Stimulated activated CD4-positive, alpha-beta T cell treated with anti-CD3 and anti-CD28 coated beads, Interleukin-12 subunit alpha, Interleukin-12 subunit beta, amount 100 ng/mL, for 4 hours (primary cell): ENCODE data around the gene B4GALNT4.
"Not testable (repeated sequence)": the region's sequence is repeated elsewhere in the genome, so short reads cannot be mapped to it uniquely, and the experiment has no call there.

Source experiments
- DNase-seq: peaks from one replicate; pipeline ENCODE4 v3.0.0-alpha.2; 2020

The B4GALNT4 gene

DNA sequence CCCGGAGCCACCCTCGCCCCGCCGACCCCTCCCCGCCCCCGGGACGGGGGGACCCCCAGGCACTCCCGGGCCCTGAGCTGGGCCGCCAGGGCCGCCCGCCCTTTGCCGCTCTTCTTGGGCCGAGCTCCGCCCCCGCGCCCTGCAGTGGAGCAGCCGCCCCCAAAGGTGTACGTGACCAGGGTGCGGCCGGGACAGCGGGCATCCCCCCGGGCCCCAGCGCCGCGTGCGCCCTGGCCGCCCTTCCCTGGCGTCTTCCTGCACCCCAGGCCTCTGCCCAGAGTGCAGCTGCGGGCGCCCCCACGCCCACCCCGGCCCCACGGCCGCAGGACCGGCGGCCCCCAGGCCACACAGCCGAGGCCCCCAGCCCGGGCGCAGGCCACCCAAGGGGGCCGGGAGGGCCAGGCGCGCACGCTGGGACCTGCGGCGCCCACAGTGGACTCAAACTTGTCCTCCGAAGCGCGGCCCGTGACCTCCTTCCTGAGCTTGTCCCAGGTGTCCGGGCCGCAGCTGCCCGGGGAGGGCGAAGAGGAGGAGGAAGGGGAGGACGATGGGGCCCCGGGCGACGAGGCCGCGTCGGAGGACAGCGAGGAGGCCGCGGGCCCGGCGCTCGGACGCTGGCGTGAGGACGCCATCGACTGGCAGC is 7.4 kb downstream of the B4GALNT4 start:
- DNase-seq = no peak

DNA sequence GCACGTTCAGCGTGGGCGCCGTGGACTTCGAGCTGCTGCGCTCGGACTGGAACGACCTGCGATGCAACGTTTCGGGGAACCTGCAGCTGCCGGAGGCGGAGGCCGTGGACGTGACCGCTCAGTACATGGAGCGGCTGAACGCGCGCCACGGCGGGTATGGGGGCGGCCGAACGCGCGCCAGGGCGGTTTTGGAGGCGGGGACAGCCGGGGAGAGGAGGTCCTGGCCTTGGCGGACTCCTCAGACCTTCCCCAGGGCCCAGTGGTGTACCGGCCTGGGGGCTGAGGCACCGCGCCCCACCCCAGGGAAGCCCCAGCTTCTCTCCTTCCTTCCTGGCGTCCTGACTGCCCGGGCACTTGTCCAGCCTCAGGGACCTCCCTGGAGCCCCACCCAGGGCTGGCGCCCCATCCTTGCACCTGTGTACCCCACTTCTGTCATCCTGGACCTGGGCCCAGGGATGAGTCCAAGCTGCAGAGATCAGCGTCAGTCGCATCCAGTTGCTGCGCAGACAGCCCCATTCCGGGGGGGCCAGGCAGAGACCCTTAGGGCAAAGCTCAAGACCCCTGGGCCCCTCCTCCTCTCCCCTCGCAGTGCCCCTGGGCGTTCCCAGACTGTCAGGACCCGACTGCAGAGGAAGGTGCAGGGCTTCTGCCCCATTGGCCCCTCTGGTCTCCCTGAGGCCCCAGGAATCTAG is 8.0 kb downstream of the B4GALNT4 start:
- no peak for DNase-seq

DNA sequence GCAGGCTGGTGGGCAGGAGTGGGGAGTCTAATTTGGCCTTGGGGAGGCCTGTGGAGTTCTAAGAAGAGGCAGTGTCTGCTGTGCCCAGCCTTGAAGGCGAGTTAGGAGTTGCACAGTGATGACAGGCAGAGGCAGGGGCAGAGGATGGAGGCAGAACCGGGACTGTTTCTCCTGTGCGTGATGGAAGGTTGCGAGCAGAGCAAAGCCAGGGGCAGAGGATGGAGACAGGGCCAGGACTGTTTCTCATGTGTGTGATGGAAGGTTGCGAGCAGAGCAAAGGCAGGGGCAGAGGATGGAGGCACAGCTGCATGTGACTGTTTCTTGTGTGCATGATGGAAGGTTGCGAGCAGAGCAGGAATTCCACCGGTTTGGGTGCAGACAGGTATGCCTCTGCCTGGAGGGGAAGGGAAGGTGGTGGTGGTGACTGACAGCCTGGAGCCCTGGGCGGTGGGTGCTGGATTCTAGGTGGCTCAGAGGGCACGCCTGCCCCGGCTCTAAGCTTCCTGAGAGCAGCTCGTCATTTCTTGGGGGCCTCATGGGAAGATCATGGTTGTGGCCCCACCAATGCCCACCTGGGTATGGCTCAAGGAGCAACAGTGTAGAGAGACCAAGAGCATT is 8.7 kb downstream of the B4GALNT4 start:
- DNase-seq = no peak

DNA sequence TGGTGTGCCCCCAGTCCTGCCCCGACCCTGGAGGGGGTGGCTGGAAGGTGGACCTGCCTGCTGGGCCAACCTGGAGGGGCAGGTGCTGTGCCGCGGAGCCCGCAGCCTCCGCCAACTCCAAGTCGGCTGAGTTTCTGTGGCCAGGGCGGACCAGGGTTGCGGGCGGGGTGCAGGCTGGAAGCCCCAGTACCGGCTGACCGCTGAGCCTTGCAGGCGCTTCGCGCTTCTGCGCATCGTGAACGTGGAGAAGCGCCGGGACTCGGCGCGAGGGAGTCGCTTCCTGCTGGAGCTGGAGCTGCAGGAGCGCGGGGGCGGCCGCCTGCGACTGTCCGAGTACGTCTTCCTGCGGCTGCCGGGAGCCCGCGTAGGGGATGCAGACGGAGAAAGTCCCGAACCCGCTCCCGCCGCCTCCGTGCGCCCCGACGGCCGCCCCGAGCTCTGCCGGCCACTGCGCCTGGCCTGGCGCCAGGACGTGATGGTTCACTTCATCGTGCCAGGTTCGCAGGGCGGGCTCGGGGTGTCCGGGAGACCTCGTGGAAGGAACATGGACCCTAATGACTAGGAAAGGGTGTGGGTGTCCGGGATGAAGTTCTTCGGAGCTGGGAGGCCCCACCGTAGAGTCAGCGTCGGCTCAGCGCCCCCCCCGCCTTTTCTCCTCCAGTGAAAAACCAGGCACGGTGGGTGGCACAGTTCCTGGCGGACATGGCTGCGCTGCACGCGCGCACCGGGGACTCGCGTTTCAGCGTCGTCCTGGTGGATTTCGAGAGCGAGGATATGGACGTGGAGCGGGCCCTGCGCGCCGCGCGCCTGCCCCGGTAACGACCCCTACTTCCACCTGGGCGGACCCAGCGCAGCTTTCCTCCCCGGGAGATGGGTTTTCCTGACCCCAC is 10.2 kb downstream of the B4GALNT4 start:
- DNase-seq = no peak

DNA sequence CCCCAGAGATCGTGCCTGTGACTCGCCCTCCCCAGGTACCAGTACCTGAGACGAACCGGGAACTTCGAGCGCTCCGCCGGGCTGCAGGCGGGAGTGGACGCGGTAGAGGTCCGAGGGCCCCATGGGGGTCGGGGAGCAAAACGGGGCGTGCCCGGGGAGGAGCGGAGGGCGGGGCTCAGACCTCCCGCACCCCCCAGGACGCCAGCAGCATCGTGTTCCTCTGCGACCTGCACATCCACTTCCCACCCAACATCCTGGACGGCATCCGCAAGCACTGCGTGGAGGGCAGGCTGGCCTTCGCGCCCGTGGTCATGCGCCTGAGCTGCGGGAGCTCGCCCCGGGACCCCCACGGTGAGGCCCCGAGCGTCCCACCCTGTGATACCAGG is 10.8 kb downstream of the B4GALNT4 start:
- DNase-seq = no peak

DNA sequence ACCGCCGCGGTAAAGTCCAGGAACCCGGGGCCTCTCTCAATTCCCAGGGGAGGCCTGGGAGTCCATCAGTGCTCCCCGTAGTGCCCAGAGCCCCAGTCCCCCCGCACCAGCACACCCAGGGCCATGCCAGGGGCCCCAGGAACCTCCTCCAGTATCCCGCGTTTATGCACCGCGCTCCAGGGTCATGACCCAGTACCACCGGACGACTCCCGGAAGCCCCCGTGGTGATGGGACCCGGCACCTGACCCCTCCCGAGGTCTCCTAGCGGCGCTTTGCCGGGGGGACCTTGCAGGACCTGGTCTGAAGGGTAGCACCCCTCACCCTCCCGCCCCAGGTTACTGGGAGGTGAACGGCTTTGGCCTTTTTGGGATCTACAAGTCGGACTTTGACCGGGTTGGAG is 11.2 kb downstream of the B4GALNT4 start:
- no peak for DNase-seq

DNA sequence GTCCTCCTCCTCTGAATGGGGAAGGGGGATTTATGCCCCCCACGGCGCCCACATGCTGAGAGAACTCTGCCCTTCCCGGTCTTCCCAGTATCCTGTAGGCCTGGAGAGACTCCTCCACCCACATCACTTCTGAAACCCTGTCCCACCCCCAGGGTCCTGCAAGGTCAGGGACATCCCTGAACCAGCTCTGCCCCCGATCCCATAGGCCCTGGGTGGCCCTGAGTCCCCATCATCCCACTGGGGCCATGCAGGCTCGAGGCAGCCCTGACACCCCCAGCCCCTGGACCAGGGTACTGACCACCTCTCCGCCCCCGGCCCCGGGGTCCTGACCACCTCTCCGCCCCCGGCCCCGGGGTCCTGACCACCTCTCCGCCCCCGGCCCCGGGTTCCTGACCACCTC is 11.7 kb downstream of the B4GALNT4 start:
- DNase-seq = no peak

DNA sequence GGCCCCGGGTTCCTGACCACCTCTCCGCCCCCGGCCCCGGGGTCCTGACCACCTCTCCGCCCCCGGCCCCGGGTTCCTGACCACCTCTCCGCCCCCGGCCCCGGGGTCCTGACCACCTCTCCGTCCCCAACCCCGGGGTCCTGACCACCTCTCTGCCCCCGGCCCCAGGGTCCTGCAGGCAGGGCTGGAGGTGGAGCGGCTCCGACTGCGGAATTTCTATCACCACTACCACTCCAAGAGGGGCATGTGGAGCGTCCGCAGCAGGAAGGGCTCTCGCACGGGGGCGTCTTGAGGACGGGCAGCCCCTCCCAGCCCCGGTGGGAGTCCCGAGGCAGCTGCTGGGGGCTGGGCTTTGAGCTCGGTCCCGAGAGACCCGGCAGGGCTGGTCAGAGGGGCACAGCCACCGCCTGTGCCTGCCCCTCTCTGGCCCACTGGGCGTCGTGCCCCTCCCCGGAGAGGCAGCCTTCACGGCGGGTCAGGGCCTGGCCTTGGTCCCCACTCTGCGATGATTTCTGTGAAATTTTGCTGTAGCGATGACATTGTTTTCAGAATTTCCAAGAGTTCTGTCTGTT is 12.3 kb downstream of the B4GALNT4 start:
- DNase-seq = no peak

DNA sequence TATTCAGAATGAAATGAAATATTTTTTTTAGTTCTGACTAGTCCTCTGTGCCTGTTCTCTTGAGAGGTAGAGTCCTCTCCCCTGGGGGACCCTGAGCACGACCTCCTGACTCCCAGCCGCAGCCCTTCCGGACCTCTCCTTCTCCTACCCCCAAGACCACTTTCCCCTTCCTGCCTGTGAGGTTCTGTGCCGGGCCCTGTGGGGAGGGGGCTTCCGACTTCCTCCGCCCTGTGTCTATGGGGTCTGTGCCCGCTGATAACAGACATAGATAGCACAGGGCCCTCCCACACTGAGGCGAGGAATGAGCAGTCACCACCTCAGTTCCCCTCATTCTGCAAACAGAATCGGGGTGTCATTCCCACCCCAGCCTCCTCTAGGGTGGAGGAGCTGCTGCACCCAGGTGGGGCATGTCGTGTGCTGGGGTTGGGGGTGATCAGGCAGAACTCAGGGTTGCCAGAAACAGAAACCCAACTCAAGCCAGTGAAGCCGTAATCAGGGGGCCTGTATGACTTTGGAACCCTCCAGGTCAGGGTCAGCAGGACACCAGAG is 12.9 kb downstream of the B4GALNT4 start:
- no peak for DNase-seq

DNA sequence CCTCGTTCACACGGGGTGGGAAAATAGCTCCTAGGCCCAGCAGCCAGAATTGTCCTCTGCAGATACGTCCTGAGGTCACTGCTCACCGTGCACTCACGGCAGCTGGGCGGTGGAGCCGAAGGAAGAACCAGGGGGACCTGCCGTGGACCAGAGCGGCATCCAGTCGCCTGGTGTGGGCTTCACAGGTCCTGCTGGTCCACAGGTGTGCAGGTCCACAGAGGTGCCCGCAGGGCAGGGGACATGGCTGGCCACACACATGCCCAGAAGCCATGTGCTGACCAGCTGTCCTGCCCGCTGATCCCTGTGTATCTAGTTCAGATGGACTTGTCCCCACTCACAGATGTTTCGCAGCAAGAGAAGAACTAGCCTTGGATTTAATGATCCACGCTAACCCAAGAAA is 14.1 kb downstream of the B4GALNT4 start:
- DNase-seq = no peak

DNA sequence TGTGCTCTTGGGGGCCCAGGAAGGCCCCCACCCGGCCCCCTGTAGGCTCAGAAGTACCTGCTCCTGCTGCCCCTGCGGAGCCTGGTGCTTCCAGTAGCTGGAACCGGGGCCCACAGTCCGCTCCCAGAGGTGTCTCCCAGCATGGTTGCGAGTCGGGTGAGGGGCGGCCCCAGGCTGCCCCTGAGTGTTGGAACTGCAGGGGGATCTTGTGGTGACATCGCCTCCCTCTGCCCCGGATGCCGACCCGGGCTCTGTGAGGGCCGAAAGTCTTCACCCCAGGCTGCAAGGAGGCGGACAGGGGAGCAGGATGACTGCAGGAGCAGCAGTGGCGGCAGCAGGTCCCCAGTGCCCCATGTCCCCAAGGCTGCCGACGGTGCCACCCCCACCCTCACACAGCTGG is 15.2 kb downstream of the B4GALNT4 start:
- no peak for DNase-seq

DNA sequence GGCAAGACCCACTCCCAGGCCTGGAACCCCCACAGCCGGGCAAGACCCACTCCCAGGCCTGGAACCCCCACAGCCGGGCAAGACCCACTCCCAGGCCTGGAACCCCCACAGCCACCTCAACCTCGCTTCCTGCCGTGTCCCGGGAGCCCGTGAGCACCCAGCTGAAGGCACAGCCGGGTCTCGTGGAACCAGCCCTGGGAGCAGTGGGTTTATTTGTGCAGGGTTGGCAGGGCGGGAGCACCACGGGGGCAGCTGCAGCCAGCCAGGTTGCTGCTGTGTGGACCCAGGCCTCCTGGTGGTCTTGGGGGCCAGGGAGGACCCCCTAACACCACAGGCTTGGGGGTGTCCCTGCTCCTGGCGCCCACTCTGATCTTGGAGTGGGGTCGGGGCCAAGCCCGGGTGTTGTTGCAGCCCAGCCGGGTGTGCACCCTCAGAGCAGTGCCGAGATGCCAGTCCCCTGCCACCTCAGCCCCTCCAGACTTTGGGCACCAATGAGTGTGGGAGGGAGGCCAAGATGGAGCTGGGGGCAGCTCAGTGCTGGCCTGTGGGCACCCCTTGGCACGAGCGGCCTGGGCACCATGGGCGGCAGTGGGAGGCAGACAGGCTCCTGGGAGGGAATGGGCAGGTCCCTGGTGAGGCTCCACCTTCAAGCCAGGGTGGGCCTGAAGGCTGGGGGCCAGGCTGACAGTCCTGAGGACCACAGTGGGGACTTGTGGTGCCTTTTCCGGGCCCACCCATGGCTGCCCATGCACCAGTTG is 16.5 kb downstream of the B4GALNT4 start:
- no peak for DNase-seq

DNA sequence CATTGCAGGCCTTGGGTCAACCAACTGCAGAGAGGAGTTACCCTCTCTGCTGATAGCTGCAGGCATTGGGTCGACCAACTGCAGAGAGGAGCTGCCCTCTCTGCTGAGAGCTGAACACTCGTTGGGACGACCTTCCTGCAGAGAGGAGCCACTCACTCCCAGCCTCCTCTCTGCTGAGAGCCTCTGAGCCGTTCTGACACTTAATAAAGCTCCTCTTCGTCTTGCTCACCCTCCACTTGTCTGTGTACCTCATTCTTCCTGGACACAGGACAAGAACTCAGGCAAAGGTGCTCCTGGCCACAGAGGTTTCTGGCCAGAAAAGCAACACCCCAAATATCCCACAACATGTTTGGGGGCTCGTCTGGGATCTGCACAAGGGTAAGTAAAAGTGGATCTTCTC is 17.2 kb downstream of the B4GALNT4 start:
- no peak for DNase-seq

DNA sequence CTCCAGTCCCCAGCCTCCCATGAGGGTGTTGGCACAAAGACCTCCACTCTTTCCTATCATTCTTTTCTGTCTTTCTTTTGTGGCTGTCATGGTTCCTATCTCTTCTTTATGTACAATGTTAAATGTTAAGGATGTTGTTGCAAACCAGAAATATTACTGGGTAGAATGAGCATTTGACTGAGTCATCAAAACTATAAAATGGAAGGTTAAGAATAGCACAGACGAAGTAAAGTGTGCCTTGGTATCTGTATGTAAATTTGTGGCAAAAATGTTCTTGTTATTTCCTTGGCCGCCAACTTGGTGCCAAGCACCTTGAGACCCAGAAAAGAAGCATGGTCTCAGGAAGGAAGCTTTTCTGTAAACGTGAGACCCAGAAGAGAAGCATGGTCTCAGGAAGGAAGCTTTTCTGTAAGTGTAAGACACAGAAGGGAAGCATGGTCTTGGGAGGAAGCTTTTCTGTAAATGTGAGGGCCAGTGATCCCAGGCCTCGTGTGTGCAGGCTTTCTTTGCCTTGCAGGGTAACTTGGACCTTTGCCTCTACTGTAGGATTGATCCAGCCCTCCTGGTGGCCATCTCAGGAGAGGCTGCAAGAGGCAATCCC is 18.0 kb downstream of the B4GALNT4 start:
- DNase-seq = no peak

DNA sequence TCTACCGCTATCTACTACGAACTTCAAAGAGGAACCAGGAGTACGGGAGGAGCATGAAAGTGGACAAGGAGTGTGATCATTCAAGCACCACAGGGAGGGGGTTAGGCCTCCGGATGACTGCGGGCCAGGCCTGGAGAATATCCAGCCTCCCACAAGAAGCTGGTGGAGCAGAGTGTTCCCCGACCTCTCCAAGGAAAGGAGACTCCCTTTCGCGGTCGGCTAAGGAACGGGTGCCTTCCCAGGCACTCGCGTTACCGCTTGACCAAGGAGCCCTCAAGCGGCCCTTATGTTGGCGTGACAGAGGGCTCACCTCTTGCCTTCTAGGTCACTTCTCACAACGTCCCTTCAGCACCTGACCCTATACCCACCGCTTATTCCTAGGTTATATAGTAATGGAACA is 20.1 kb downstream of the B4GALNT4 start:
- DNase-seq = not testable (repeated sequence)

DNA sequence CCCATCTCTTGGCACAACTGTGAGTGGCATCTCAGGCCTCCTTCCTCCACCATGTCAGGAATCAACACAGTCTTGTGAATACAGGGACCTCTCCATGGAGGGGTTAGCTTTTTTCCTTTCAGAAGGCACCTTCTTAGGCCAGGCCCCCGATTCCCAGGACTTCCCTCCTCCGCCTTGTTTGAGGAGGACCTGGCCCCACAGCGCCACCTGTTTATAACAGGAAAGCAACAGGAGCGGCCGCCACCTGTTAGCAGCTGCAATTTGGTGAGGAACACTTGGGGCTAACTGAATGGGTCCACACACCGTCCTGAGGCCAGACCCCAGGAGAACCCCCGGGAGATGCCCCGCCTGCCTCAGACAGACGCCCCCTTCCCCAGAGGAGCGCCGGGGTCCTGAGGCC is 20.9 kb downstream of the B4GALNT4 start:
- DNase-seq = no peak

DNA sequence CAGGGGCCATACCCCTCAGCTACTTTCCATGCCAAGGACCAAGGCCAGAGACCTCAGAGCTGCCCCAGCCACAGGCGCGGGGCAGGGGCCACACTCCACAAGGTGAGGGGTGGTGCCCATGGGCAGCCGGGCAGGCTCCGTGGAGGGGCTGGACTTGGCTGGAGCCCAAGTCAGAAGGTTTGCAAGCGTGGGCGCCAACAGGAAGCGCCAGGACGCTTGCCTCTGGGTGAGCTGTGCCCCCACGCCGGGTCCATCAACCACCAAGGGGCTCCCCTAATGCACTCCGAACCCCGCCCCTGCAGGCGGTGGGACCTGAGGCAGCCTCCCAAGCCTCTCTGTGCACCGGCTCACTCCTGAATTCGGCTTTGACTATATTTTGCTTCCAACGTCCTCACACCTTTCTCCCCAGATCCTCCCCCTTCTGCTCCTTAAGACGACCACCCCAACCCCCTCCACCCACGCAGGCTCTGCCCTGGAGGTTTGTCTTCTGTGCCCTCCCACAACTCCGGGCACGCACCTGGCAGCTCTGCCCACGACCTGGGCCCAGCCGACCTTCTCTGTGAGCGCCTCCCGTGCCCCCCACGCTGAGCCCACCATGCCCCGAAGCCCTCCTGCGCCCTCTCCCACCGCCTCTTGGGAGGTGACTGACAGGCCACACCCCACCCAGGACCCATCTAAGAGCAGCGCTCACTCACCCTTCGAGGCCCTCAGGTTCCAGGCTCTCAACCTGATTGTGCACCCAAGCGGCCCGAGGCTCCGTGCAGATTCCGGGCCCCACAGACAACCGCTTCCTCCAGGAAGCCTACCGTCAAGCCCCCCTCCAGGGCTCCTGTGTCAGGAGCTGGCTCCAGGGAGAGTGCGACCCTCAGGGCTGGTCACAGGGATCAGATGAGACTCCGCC is 22.1 kb downstream of the B4GALNT4 start:
- DNase-seq = no peak

DNA sequence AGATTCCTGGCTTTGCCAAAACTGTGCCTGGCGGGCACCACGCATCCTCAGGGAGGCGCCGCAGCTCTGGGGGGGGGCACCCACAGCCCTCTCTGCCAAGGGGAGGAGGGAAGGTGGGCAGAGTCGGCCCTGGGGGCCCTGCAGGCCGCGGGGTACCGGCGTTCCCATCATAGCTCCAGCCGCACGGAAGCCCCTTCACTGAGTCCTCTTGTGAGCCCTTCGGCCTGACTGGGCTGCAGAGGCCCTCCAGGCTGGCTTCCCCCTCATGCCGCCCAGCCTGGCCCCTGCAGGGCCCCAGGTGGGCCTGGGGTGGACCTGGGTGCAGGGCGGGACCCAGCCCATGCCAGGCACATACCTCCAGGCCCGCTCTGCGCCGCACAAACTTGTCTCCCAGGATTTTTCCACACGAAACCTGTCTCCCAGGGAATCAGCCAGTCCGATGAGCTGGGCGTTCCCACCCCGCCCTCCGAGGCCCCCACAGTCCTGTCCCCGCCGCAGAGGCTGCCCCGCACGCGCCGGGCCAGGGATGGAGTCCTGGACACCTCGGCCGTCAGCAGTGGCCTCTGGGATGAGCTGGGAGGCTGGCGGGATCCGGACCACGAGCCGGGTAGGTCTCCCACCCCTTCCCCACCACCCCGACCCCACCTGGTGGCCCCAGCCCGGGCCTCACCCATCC is 22.9 kb downstream of the B4GALNT4 start:
- no peak for DNase-seq

DNA sequence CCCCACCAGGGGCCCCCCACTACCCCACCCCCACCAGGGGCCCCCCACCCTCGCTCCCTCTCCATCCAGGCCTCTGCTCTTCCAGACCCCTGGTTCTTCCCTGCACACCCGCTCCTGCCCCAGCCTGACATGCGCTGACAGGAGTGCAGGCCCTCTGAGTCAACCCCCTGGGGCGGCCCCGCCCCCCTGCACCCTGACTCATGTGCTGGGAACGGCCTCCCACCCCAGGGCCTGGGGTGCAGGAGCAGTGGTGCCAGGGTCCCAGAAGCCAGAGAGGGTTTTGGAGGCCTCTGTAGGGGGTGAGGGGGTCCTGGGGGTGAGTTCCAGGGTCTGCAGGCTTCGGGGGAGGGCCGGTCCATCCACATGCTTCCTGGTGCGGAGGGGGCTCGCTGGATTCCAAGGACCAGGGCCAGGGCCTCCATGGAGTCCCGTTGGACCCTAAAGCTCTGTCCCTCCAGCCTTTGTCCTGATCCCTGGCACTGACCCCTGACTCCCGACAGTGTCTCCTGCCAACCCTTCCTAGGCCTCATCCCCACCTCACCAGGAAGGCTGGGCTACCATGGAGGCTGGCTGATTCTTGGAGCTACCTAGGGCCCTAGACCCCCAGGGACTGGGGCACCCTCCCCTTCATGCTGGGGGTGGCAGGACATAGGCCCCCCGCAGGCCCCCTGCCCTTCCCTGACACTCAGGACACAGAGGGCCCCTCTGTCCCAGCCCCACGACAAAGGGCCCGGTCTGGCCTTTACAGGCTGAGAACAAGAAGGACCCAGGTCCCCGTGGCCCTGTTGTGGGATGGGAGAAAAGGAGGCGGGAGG is 24.1 kb downstream of the B4GALNT4 start:
- no peak for DNase-seq
